ENCODE measurements around the gene RAB41. TPM values are rescaled to one million over a fixed set of nuclear protein-coding genes. Genes with fewer than 3 reads are reported as not detected.
"Not testable (repeated sequence)": the region's sequence is repeated elsewhere in the genome, so short reads cannot be mapped to it uniquely, and the experiment has no call there.

The RAB41 gene
- total RNA-seq, 2 experiments from 2014 or later, result not detected

DNA sequence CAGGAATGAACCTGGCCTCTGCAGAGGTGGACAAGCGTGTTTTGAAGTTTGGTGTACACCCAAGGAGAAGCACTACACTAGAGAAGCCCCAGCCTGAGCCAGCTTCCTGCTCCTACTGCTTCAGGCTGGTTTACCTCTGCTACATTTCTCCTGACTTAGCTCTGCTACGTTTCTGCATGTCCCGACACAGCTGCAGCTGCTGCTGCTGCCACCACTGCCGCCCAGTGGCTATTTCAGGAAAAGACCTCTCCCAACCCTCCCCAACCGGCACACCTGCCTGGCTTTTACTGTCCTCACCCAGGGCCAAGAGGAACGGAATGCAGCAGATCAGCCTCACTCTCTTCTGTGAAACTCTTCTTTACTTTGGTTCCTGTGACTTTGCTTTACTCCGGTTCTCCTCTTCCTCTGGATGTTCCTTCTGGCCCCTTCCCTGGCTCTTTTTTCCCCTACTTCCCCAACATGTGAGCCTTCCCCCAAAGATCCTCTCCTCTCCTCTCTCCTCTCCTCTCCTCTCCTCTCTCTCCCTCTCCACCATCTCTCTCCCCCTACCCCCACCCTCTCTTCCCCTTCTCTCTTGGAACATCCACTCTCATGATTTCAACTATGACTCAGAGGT is 18.9 kb upstream of the RAB41 start:
- Mint-ChIP-seq H3K4me3 (no peak overlapping the region), H3K27ac (no peak overlapping the region), H3K4me1 (peaks cover 1% of the 10 kb centered on the region), H3K9me3 (no peaks in the 10 kb centered on the region), H3K36me3 (no peaks in the 10 kb centered on the region), H3K27me3 (peaks cover 2% of the 10 kb centered on the region)
- ATAC-seq (ENCODE audit: low read depth), result peak; percentile 77
- DNase-seq, result peak; percentile 36
- POLR2A ChIA-PET, result no interaction called here

DNA sequence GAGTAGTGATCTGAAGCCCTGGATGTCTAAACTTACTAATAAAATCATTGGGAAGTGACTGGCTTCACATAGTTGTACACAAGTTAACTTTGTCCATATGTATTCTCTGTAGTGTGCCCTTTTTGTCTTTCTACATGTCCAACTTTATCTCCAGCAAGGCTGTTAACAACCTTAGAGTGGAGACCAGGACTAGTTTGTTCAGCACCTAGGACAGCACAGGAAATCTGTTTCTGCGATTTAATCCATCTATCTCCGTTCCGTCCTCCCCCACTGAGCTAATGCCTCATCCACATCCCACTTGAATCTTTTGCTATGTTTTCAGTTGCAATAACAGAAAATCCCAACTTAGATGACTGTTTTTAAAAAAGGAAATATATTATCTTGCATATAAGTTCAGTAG is 17.2 kb upstream of the RAB41 start:
- POLR2A ChIA-PET, result no interaction called here
- no peak overlapping the region for H3K4me3 Mint-ChIP-seq
- no peaks in the 10 kb centered on the region for H3K9me3 Mint-ChIP-seq
- peaks cover 2% of the 10 kb centered on the region for H3K27me3 Mint-ChIP-seq
- no peak for DNase-seq
- no peak overlapping the region for H3K27ac Mint-ChIP-seq
- H3K36me3 Mint-ChIP-seq, result no peaks in the 10 kb centered on the region
- no peak for ATAC-seq (ENCODE audit: low read depth)
- peaks cover 1% of the 10 kb centered on the region for H3K4me1 Mint-ChIP-seq

DNA sequence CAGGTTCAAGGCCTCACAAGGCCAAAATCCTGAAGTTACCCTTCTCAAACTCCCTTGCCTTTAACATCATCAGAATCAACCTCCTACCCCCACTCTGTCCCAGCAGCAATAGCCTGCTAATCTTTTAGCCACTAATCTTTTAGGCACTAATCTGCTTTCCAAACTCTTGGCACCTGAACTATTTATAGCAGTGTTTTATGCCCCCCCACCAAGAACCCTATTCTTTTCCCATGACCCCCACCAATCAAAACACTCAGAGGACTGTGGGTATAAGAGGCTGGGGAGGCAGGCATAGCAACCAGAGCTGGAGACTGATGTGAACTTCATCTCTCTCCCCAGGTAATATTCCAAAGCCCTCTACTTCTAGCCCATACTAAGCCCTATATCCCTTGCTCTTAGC is 13.9 kb upstream of the RAB41 start, which contains the start of gene ARR3:
TSS of gene ARR3 (plus strand) at position 301 of the 400 bp plus-strand sequence. CDS start 1,052 bp downstream, outside the sequence.
- H3K9me3 Mint-ChIP-seq, result no peaks in the 10 kb centered on the region
- peaks cover 4% of the 10 kb centered on the region for H3K27me3 Mint-ChIP-seq
- H3K4me3 Mint-ChIP-seq, result no peak within 1 kb of the TSS
- no peak for DNase-seq
- H3K27ac Mint-ChIP-seq, result no peak within 1 kb of the TSS
- POLR2A ChIA-PET, result no interaction called here
- ATAC-seq (ENCODE audit: low read depth), result no peak
- peaks cover 1% of the 10 kb centered on the region for H3K4me1 Mint-ChIP-seq
- H3K36me3 Mint-ChIP-seq, result no peaks in the 10 kb centered on the region

DNA sequence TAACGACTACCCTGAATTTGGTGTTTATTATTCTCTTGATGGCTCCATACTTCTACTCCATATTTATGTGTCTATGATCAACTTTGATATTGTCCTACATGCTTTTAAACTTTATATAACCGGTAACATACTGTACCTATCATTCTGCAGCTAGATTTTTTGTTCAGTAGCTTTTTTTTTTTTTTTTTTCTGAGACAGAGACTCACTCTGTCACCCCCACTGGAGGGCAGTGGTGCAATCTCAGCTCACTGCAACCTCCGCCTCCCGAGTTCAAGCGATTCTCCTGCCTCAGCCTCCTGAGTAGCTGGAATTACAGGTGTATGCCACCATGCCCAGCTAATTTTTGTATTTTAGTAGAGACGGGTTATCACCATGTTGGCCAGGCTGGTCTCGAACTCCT is 7.9 kb upstream of the RAB41 start:
- H3K36me3 Mint-ChIP-seq; H3K4me3 Mint-ChIP-seq; H3K27ac Mint-ChIP-seq; DNase-seq; H3K27me3 Mint-ChIP-seq; H3K9me3 Mint-ChIP-seq; ATAC-seq (ENCODE audit: low read depth); H3K4me1 Mint-ChIP-seq; POLR2A ChIA-PET: not testable (repeated sequence)

DNA sequence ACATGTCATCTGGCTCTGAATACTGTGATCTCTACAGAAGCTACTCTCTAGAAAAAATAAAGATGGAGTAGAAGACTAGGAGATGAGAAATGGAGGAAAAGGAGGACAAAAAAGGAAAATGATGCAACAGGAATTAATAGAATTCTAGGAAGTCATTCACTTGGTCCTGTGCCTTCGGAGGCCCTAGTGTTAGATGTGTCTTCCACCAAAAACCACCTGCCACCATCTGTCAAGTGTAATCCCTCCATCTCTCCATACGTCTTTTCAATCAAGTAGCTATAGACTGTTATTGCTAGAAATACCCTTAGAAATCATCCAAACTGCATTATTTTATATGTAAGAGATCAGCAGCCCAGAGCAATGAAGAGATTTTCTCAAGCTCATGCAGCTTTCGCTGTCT is 2.9 kb upstream of the RAB41 start:
- POLR2A ChIA-PET, result no interaction called here

DNA sequence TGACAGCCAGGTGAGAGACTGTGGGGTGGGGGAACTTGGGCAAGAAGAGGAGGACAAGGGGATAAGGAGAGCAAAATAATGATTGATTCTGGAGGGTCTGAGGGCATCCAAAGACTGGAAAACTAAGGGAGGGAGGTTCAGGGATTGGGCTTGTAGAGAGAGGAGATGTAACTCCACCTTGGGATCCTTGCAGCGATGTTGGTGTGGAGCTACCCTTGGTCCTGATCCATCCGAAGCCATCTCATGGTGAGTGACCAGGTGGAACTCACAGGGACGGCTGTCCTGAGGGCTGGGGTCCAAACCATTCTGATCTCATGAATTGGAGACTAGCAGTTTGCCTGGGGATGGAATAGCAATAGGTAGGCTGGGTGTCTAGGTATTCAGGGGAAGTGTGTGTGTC is 1.4 kb upstream of the RAB41 start:
- Mint-ChIP-seq H3K27me3 (no peaks in the 10 kb centered on the region), H3K27ac (no peak overlapping the region), H3K9me3 (no peaks in the 10 kb centered on the region), H3K4me3 (no peak overlapping the region), H3K36me3 (peaks cover 6% of the 10 kb centered on the region), H3K4me1 (no peaks in the 10 kb centered on the region)
- POLR2A ChIA-PET, result interaction anchor here (0.7 kb wide), 1 partner anchor 148 kb away, joined by 7 read pairs; no protein-coding TSS in a partner anchor
- no peak for DNase-seq
- no peak for ATAC-seq (ENCODE audit: low read depth)

More for the DNA sequence above, 2.9 kb upstream of the RAB41 start:
- DNase-seq (no peak), ATAC-seq (ENCODE audit: low read depth) (no peak)
- no peaks in the 10 kb centered on the region for H3K9me3 Mint-ChIP-seq
- no peaks in the 10 kb centered on the region for H3K27me3 Mint-ChIP-seq
- no peak overlapping the region for H3K27ac Mint-ChIP-seq
- H3K36me3 Mint-ChIP-seq, result peaks cover 6% of the 10 kb centered on the region
- H3K4me1 Mint-ChIP-seq, result no peaks in the 10 kb centered on the region
- H3K4me3 Mint-ChIP-seq, result no peak overlapping the region

DNA sequence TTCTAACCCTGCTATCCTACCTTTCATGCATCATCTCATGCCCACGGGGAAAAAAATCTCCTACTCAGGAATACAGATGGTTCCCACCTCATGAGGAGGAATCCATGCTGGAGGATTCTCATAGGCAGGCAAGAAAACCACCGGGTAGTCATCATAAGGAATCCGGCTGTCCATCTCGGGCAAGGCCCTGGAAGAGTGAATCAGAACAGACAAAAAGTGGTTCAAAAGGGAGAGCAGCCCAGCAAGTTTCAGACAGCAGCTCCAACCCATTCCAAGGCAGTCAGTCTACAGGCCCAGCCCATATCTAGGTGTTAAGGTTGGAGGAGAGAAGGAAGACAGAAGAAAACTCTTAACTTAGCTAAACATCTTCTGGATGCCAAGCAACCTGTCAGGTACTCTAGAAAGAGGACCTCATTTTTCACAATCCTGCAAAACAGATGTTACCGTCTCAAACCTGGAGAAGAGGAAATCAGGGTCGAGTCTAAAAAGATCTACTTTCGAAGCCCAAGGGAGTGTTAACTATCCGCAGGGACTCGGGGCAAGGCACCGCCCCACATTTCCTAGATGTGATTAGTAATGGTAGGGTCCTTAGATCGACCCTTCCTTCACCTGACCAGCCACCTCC is 7.3 kb downstream of the RAB41 start:
- DNase-seq (no peak), ATAC-seq (ENCODE audit: low read depth) (no peak)
- H3K4me1 Mint-ChIP-seq, result peaks cover 17% of the 10 kb centered on the region
- peak overlapping the region; percentile 93 for H3K4me3 Mint-ChIP-seq
- POLR2A ChIA-PET, result interaction anchor here (0.6 to 2.0 kb wide), 6 partner anchors 11 to 1988 kb away, joined by 3 to 10 read pairs (median 4); partner anchors contain the start of genes IGBP1 and RPS4X
- H3K36me3 Mint-ChIP-seq, result peaks cover 15% of the 10 kb centered on the region
- peak overlapping the region; percentile 89 for H3K27ac Mint-ChIP-seq
- no peaks in the 10 kb centered on the region for H3K9me3 Mint-ChIP-seq
- no peaks in the 10 kb centered on the region for H3K27me3 Mint-ChIP-seq

DNA sequence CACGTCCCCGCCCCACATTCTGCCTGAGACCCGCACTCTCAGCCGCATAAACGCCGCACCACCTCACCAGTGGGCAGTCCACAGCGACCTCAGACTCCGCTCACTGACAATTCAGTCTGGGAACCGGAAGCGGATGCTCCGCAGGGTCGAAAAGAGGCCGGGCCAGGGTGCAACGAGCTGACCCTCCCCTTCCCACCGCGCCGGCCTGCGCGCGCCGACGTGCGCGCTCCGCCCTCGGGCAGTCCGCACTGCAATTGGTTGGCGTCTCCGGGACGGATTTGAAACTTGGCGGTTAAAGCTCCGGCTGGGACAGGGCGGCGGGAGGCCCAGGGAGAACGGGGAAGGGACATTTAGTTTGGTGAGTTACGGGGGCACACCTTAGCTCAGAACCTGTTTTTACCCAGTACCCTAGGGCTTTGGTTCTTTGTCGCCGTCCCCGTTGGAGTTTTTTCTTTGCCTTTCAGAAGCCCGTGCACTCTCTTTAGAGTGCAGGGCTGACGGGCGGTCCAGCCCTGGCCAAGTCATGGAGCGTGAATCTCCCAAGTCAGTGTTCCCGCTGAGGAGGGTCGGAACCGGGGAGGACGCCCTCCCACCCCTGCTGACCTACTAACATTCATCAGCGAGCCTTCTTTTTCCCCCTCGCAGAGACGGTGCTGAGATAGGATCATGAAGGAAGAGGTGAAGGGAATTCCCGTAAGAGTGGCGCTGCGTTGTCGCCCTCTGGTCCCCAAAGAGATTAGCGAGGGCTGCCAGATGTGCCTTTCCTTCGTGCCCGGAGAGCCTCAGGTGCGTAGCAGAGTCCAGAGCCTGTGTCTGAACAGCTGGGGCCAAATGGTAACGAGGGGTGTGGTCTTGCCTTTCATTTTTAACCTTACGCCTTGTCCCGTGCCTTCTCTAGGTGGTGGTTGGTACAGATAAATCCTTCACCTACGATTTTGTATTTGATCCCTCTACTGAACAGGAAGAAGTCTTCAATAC is 8.1 kb downstream of the RAB41 start, which contains the start of the genes KIF4A and PDZD11:
TSS of gene KIF4A (plus strand) at position 312 of the 978 bp plus-strand sequence. CDS start at position 667, 355 bp downstream.
TSS of gene PDZD11 (minus strand) at position 135 of the 978 bp plus-strand sequence. CDS start 586 bp downstream, outside the sequence.
- H3K9me3 Mint-ChIP-seq, result no peaks in the 10 kb centered on the region
- H3K4me3 Mint-ChIP-seq, result peak within 1 kb of the TSS; percentile 93
- peaks cover 15% of the 10 kb centered on the region for H3K36me3 Mint-ChIP-seq
- ATAC-seq (ENCODE audit: low read depth), result peak; percentile 98
- POLR2A ChIA-PET, result interaction anchor here (0.6 to 2.0 kb wide), 6 partner anchors 10 to 1987 kb away, joined by 3 to 10 read pairs (median 4); partner anchors contain the start of genes IGBP1 and RPS4X
- no peaks in the 10 kb centered on the region for H3K27me3 Mint-ChIP-seq
- peak within 1 kb of the TSS; percentile 89 for H3K27ac Mint-ChIP-seq
- peaks cover 17% of the 10 kb centered on the region for H3K4me1 Mint-ChIP-seq
- DNase-seq, result peak; percentile 83

DNA sequence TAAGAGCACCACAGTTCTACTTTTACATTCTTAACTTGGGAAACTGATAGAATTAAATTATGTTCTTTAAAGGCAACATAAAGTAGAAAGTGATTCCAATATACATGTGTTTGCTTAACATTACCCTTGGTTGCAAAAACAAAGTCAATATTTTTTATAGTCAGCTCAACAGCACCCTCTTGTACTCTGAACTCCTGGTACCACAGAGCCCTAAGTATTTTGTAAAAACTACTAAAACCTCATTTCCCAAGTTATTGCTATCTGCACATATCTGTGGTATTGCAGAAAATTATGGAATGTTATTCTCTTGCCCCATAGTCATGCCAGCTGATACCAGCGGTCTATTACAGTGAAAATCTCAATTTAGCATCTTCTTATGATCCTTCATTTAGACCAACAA is 10.8 kb downstream of the RAB41 start:
- ATAC-seq (ENCODE audit: low read depth) (no peak), DNase-seq (no peak)
- H3K27ac Mint-ChIP-seq, result no peak overlapping the region

DNA sequence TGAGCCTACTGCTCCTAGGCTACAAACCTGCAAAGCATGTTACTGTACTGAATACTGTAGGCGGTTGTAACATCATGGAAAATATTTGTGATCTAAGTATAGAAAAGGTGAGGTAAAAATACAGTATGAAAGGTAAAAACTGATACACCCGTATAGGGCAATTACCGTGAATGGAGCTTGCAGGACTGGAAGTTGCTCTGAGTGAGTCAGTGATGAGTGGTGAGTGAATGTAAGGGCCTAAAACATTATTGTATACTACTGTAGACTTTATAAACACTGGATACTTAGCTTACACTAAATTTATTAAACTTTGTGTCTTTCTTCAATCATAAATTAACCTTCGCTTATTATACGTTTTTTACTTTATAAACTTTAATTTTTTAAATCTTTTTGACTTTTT is 11.6 kb downstream of the RAB41 start:
- Mint-ChIP-seq H3K4me1 (peaks cover 17% of the 10 kb centered on the region), H3K27ac (no peak overlapping the region), H3K36me3 (peaks cover 12% of the 10 kb centered on the region), H3K9me3 (no peaks in the 10 kb centered on the region), H3K27me3 (no peaks in the 10 kb centered on the region), H3K4me3 (no peak overlapping the region)
- POLR2A ChIA-PET, result no interaction called here
- ATAC-seq (ENCODE audit: low read depth) (no peak), DNase-seq (no peak)

More for the DNA sequence above, 10.8 kb downstream of the RAB41 start:
- no peaks in the 10 kb centered on the region for H3K9me3 Mint-ChIP-seq
- POLR2A ChIA-PET, result no interaction called here
- peaks cover 17% of the 10 kb centered on the region for H3K4me1 Mint-ChIP-seq
- peak overlapping the region; percentile 93 for H3K4me3 Mint-ChIP-seq
- H3K36me3 Mint-ChIP-seq, result peaks cover 12% of the 10 kb centered on the region
- no peaks in the 10 kb centered on the region for H3K27me3 Mint-ChIP-seq

DNA sequence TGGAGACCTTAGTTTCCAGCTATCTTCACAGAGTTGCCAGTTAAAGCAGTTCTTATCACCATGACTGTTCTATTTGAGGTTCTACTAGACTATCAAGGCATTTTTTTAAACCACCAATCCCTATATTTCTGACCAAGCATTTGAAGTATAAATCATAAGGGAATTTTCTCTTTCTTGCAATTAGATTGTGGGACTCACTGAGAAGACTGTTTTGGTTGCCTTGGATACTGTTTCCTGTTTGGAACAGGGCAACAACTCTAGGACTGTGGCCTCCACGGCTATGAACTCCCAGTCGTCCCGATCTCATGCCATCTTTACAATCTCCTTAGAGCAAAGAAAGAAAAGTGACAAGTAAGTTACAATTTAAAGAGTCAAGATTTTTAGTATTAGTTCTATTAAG is 19.7 kb downstream of the RAB41 start:
- no peak overlapping the region for H3K4me3 Mint-ChIP-seq
- no peak overlapping the region for H3K27ac Mint-ChIP-seq
- H3K4me1 Mint-ChIP-seq, result peaks cover 2% of the 10 kb centered on the region
- no peaks in the 10 kb centered on the region for H3K27me3 Mint-ChIP-seq
- no peak for ATAC-seq (ENCODE audit: low read depth)
- DNase-seq, result no peak
- H3K9me3 Mint-ChIP-seq, result no peaks in the 10 kb centered on the region
- peaks cover 46% of the 10 kb centered on the region for H3K36me3 Mint-ChIP-seq
- POLR2A ChIA-PET, result no interaction called here

DNA sequence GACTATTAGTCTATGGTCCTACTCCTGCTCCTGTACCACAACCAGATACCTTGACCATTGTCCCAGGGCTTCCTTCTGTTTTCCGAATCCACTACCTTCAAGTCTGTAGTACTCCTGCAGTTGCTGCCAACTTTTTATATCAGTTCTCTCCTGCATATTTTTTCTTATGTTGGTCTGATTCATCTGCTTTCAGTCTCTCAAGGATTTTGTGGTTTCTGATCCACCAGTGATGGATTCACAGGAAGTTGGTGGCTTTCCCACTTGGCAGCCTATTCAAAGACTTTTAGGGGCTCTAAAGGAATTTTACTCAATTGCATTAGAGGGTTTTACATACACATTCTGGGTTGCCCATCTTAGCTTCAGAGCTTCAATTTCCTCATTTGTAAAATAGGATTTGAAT is 31.5 kb downstream of the RAB41 start:
- POLR2A ChIA-PET, result no interaction called here
- Mint-ChIP-seq H3K27me3 (no peaks in the 10 kb centered on the region), H3K4me3 (no peak overlapping the region), H3K4me1 (peaks cover 3% of the 10 kb centered on the region), H3K9me3 (no peaks in the 10 kb centered on the region), H3K27ac (no peak overlapping the region), H3K36me3 (peaks cover 29% of the 10 kb centered on the region)
- ATAC-seq (ENCODE audit: low read depth) (no peak), DNase-seq (no peak)

DNA sequence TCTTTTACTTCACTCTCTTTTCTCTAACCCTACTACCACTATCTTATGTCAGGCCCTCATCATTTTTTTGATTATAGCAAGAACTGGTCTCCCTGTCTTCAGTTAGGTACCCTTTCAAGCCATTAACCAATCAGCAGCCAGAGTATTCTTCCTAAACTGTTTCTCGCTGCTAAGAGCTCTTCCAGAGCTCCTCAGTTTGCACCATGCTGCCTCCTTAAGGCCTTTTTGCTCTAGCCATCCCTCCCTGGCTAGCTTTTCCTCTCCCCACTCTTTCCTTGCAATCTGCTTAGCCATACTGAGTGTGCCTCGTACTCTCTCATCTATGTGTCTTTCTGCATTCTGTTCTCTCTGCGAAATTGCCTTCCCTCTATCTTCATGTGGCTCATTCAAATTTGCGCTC is 40.8 kb downstream of the RAB41 start:
- Mint-ChIP-seq H3K9me3 (no peaks in the 10 kb centered on the region), H3K27ac (no peak overlapping the region)
- no peak for ATAC-seq (ENCODE audit: low read depth)

More for the DNA sequence above, 40.8 kb downstream of the RAB41 start:
- Mint-ChIP-seq H3K27me3 (no peaks in the 10 kb centered on the region), H3K36me3 (peaks cover 14% of the 10 kb centered on the region), H3K4me3 (no peak overlapping the region), H3K4me1 (no peaks in the 10 kb centered on the region)
- no peak for DNase-seq
- POLR2A ChIA-PET, result no interaction called here
